Right lobe of liver (tissue), 4 donors: ENCODE data around the gene HIVEP2.

Experiments
- CTCF ChIP-seq, 4 donors: fragments of 200-600 bp in 3 of 4; fragments of 450-650 bp in 1 of 4; IDR thresholded peaks; one replicate each; pipeline versions ENCODE4 v1.5.1 to v1.8.0; 2016 to 2022; ENCODE audit warnings: antibody characterized with exemption in 4 of 4, mild to moderate bottlenecking in 2 of 4
- POLR2A ChIP-seq: fragments of 450-650 bp; IDR thresholded peaks from one replicate; pipeline ENCODE4 v1.6.1; 2017; ENCODE audit warnings: antibody characterized with exemption, mild to moderate bottlenecking
- donor health status: DM: no; HTN: no; CAD: no.
- donor health status: DM: no; HTN: no; CAD: no.
- donor health status: DM: no; HTN: yes; CAD: no.

GRCh38 chr6:142947714-142948480 lies 2.9 kb upstream of the HIVEP2 start:
- TF ChIP-seq CTCF (IDR thresholded peaks at IDR 0.05) (no peak), POLR2A (no peak)
